NB4 (cell line): Measurements from ENCODE around the gene JAK1.

ENCODE experiments used
- CTCF ChIP-seq: IDR thresholded peaks from one replicate; pipeline ENCODE4 v1.5.1; 2012; ENCODE audit warnings: low read depth, low read length
- POLR2A ChIP-seq: IDR thresholded peaks from 2 replicates; pipeline ENCODE4 v1.6.1; 2011; ENCODE audit warnings: mild to moderate bottlenecking; ENCODE audit not compliant: insufficient read length; ENCODE audit errors: extremely low read depth

GRCh38 chr1:64920941-64921589 is 45.3 kb downstream of the JAK1 start:
- TF ChIP-seq CTCF (no peak), POLR2A (no peak)
